Measurements from ENCODE around the gene INTS7.
"Not testable (repeated sequence)": the region's sequence is repeated elsewhere in the genome, so short reads cannot be mapped to it uniquely, and the experiment has no call there.

INTS7 gene

GRCh38 chr1:211975152-211975941 is 60.0 kb downstream of the INTS7 start:
- DNase-seq = no peak

GRCh38 chr1:211973541-211973940 is 61.8 kb downstream of the INTS7 start:
- no peak for DNase-seq

GRCh38 chr1:211968200-211968834 is 67.0 kb downstream of the INTS7 start:
- no peak for DNase-seq

GRCh38 chr1:211967704-211968103 is 67.7 kb downstream of the INTS7 start:
- DNase-seq = no peak

GRCh38 chr1:211965108-211965805 is 70.1 kb downstream of the INTS7 start:
- DNase-seq = no peak

GRCh38 chr1:211959680-211960079 is 75.7 kb downstream of the INTS7 start:
- DNase-seq = no peak

- DNase-seq = no peak
These were observed 76.1 kb downstream of the INTS7 start for GRCh38 chr1:211959221-211959620.

GRCh38 chr1:211954028-211954427 is 81.3 kb downstream of the INTS7 start:
- DNase-seq = not testable (repeated sequence)

GRCh38 chr1:211953543-211953942 is 81.8 kb downstream of the INTS7 start:
- DNase-seq = not testable (repeated sequence)

- DNase-seq = no peak
These were observed 83.1 kb downstream of the INTS7 start for GRCh38 chr1:211952299-211952698.

GRCh38 chr1:211951856-211952255 is 83.5 kb downstream of the INTS7 start:
- no peak for DNase-seq

- no peak for DNase-seq
These were observed 87.0 kb downstream of the INTS7 start for GRCh38 chr1:211948377-211948776.

- no peak for DNase-seq
These were observed 87.7 kb downstream of the INTS7 start for GRCh38 chr1:211947396-211948295.

- no peak for DNase-seq
These were observed 90.4 kb downstream of the INTS7 start for GRCh38 chr1:211944733-211945500.

GRCh38 chr1:211942583-211942982 is 92.8 kb downstream of the INTS7 start:
- DNase-seq = no peak

- DNase-seq = no peak
These were observed 95.4 kb downstream of the INTS7 start for GRCh38 chr1:211939876-211940468.

GRCh38 chr1:211938561-211938997 is 96.8 kb downstream of the INTS7 start:
- no peak for DNase-seq

GRCh38 chr1:211937422-211937821 is 97.9 kb downstream of the INTS7 start:
- DNase-seq = not testable (repeated sequence)

GRCh38 chr1:211935448-211935970 is 99.8 kb downstream of the INTS7 start:
- no peak for DNase-seq

- no peak for DNase-seq
These were observed 101.2 kb downstream of the INTS7 start for GRCh38 chr1:211933946-211934714.

- DNase-seq = no peak
These were observed 102.5 kb downstream of the INTS7 start for GRCh38 chr1:211932933-211933254.

All from GDM1 (cell line).